ENCODE measurements around the gene EOLA1.

DNA sequence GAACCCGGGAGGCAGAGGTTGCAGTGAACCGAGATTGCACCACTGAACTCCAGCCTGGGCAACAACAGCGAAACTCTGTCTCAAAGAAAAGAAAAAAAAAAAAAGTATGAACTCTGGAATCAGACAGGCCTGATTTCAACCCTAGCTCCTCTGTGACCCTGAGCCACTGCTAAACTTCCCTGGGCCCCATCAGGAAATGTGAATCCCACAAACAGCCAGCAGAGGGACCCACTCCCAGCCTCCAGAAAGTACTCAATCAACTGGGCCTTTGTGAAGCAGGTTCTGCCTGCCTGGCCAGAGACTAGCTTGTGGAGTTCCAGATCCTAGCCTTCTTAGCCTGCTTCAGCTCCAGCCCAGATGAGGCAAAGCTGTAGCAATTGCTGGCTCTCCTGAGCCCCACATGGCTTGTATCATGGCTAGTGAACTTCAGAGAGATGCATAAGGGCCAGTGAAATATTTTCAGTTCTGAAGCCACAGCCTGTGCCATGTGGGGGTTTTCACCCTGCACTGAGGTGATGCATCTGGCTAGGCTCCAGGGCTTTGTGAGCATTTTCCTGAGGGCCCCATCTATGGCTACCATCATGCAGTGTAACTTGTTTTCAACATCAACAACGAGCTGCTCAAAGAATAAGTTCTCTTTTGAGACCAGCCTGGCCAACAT, 28.5 kb upstream of the EOLA1 start:
- TF ChIP-seq, protein P1, sequence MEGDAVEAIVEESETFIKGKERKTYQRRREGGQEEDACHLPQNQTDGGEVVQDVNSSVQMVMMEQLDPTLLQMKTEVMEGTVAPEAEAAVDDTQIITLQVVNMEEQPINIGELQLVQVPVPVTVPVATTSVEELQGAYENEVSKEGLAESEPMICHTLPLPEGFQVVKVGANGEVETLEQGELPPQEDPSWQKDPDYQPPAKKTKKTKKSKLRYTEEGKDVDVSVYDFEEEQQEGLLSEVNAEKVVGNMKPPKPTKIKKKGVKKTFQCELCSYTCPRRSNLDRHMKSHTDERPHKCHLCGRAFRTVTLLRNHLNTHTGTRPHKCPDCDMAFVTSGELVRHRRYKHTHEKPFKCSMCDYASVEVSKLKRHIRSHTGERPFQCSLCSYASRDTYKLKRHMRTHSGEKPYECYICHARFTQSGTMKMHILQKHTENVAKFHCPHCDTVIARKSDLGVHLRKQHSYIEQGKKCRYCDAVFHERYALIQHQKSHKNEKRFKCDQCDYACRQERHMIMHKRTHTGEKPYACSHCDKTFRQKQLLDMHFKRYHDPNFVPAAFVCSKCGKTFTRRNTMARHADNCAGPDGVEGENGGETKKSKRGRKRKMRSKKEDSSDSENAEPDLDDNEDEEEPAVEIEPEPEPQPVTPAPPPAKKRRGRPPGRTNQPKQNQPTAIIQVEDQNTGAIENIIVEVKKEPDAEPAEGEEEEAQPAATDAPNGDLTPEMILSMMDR (conservative IDR thresholded peaks at IDR 0.05 in 1 of 2, IDR thresholded peaks at IDR 0.05 in 1 of 2; ENCODE audit: low read depth in 1 of 2, low read length in 2 of 2): peak; percentile 47 to 61
- no peak for TF ChIP-seq EZH2 (IDR thresholded peaks at IDR 0.05; ENCODE audit: low read length, missing control alignments)
